Kidney (tissue), 14 donors: Measurements from ENCODE around the gene B4GALNT3. TPM values are rescaled to one million over a fixed set of nuclear protein-coding genes. Genes with fewer than 3 reads are reported as not detected.
A peak's percentile ranks its signal among the peaks of the same experiment; 100 is the strongest.
"Not testable (repeated sequence)": the region's sequence is repeated elsewhere in the genome, so short reads cannot be mapped to it uniquely, and the experiment has no call there.

Experiments used
- DNase-seq, 5 donors: peaks; one replicate each; pipeline ENCODE4 v3.0.0-alpha.2; 2013 to 2020
- FAIRE-seq: peaks from 2 replicates; lab custom pipeline; 2012; peaks lifted over from hg19 to GRCh38; lab: Jason Lieb, UNC
- H3K27ac ChIP-seq, 2 donors: one replicate each; pipeline ENCODE4 v1.7.0; 2013; ENCODE audit warnings: low read depth in 2 of 2, low read length in 2 of 2, inconsistent platforms in 1 of 2
- H3K27me3 ChIP-seq: one replicate; pipeline ENCODE4 v1.7.1; 2013; ENCODE audit warnings: low read length, inconsistent platforms; ENCODE audit not compliant: control insufficient read depth, insufficient read depth
- H3K36me3 ChIP-seq, 3 donors: one replicate each; pipeline versions ENCODE4 v1.7.0 to v1.7.1; 2013; ENCODE audit warnings: low read length in 3 of 3, control low read depth in 1 of 3, inconsistent platforms in 1 of 3; ENCODE audit not compliant: insufficient read depth in 3 of 3, control insufficient read depth in 2 of 3
- H3K4me1 ChIP-seq, 3 donors: one replicate each; pipeline versions ENCODE4 v1.7.0 to v1.7.1; 2013; ENCODE audit warnings: low read length in 3 of 3, inconsistent platforms in 1 of 3, low read depth in 1 of 3; ENCODE audit not compliant: control insufficient read depth in 2 of 3, insufficient read depth in 2 of 3
- H3K4me3 ChIP-seq, 3 donors: one replicate each; pipeline versions ENCODE4 v1.7.0 to v1.8.1; 2013; ENCODE audit warnings: low read length in 3 of 3, control low read depth in 1 of 3, inconsistent platforms in 1 of 3
- H3K9ac ChIP-seq, 3 donors: one replicate each; pipeline versions ENCODE4 v1.7.0 to v1.7.1; 2013; ENCODE audit warnings: low read length in 3 of 3, control low read depth in 1 of 3, inconsistent platforms in 1 of 3
- H3K9me3 ChIP-seq, 3 donors: one replicate each; pipeline versions ENCODE4 v1.7.0 to v1.7.1; 2013; ENCODE audit warnings: low read length in 3 of 3, control low read depth in 1 of 3, inconsistent platforms in 1 of 3; ENCODE audit not compliant: control insufficient read depth in 2 of 3, insufficient read depth in 1 of 3
- intact Hi-C: fragments of 100-400 bp; cut with DNase I; formaldehyde crosslinking; loops from one replicate; pipeline ENCODE4 v1.11.1; 2022
- polyA plus RNA-seq: library from polyadenylated mRNA; stranded (reverse); fragments of 350-450 nt; fragmentation: Illumina TruSeq; extraction: RNeasy Lipid Tissue Mini Kit (QIAGEN cat#74804); gene quantifications from one replicate; pipeline ENCODE4 v1.2.3, GENCODE V29; 2014; ENCODE audit warnings: low read depth, low replicate concordance; ENCODE audit not compliant: insufficient read depth
- total RNA-seq: library from RNA; stranded (reverse); fragmentation: NEBNext Ultra II Directional; extraction: Animal tissue kit (Norgen Biotek cat#: 25700); gene quantifications from one replicate; pipeline ENCODE4 v1.2.1, GENCODE V29; 2021
- TF ChIP-seq, protein P1 (sequence below): IDR thresholded peaks from 3 replicates; pipeline ENCODE4 v1.5.1; 2012; ENCODE audit warnings: mild to moderate bottlenecking, moderate library complexity, borderline replicate concordance; ENCODE audit not compliant: insufficient read depth; ENCODE audit errors: extremely low read depth
- donor health status: control.
- donor health status: control.
- donor health status: control.
- donor health status: control.
- donor health status: control.
- donor health status: DM: yes; HTN: yes; CAD: no.
- donor health status: Normal renal cell carcinoma (clear cell type).

Gene B4GALNT3
- total and polyA plus RNA-seq, 2 donors from 2014 or later, result 11.3 to 12.5 TPM

DNA sequence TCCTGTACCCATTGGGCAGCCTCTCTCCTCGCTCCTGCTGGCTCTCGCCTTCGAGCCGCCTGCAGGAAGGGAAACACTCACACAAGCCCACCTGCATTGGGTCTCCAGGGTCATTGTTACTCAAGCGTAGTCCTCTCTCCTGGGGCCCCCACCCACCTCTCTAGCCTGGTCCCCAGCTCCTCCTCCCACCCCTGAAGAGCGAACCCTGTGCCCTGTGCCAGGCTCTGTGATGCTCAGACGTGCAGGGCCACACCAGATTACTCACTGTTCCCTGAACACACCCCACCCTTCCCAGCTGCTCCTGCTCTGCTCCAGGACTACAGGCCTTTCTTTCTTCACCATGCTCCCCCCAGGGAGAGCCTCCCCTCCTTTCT is 115.4 kb downstream of the B4GALNT3 start:
- H3K9me3 ChIP-seq, result no peaks in the 10 kb centered on the region
- no peak for DNase-seq
- peaks cover 0 to 12% (median 0%) of the 10 kb centered on the region in 3 donors for H3K4me1 ChIP-seq
- no peaks in the 10 kb centered on the region for H3K36me3 ChIP-seq
- TF ChIP-seq, protein P1, sequence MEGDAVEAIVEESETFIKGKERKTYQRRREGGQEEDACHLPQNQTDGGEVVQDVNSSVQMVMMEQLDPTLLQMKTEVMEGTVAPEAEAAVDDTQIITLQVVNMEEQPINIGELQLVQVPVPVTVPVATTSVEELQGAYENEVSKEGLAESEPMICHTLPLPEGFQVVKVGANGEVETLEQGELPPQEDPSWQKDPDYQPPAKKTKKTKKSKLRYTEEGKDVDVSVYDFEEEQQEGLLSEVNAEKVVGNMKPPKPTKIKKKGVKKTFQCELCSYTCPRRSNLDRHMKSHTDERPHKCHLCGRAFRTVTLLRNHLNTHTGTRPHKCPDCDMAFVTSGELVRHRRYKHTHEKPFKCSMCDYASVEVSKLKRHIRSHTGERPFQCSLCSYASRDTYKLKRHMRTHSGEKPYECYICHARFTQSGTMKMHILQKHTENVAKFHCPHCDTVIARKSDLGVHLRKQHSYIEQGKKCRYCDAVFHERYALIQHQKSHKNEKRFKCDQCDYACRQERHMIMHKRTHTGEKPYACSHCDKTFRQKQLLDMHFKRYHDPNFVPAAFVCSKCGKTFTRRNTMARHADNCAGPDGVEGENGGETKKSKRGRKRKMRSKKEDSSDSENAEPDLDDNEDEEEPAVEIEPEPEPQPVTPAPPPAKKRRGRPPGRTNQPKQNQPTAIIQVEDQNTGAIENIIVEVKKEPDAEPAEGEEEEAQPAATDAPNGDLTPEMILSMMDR, result no peak
- H3K27ac ChIP-seq, result no peak overlapping the region
- H3K4me3 ChIP-seq, result no peak overlapping the region
- no peak for FAIRE-seq
- no peak overlapping the region for H3K9ac ChIP-seq
- H3K27me3 ChIP-seq, result no peaks in the 10 kb centered on the region
- intact Hi-C loops, result loop anchor here (10.0 kb wide), 1 partner anchor 240 kb away; no protein-coding TSS in a partner anchor

DNA sequence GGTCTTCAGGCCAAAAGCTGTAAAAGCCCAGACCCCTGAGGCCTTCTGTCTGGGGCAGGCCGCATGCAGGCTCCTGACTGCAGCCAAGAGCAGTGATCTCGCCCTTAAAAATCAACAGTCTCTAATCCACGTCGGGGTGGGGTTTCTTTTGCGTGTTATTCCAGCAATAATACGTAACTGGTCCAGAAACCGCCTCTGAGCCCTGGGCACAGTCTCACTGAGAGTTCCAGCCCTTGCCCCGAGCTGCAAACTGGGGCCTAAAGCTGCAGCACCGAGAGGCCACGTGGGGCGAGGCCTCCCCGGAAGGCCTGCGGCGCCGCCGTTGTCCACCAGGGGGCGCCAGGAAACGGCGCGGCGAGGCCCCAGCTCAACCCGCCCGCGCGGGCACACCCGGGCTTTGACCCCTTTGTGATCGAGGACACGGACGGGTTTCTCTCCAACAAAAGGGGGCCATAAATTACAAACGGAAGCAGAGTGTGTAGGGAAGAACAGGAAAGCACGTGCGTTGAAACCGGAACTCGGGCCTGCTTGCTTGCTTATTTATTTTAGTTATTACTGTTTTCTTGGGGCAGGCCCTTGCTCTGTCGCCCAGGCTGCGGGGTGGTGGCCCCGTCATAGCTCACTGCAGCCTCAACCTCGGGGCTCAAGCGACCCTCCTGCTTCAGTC is 116.3 kb downstream of the B4GALNT3 start:
- intact Hi-C loops, result loop anchor here (10.0 kb wide), 1 partner anchor 239 kb away; no protein-coding TSS in a partner anchor
- peak overlapping the region in 1 of 3 donors; percentile 29 for H3K4me3 ChIP-seq
- DNase-seq (peak; percentile 78 to 92 (median 86)), FAIRE-seq (no peak)
- no peak overlapping the region for H3K27ac ChIP-seq
- TF ChIP-seq, protein P1, result peak; percentile 96
- H3K27me3 ChIP-seq, result no peaks in the 10 kb centered on the region
- H3K9ac ChIP-seq, result peak overlapping the region in 1 of 3 donors; percentile 6
- no peaks in the 10 kb centered on the region for H3K9me3 ChIP-seq
- H3K4me1 ChIP-seq, result peaks cover 0 to 6% (median 0%) of the 10 kb centered on the region in 3 donors
- H3K36me3 ChIP-seq, result no peaks in the 10 kb centered on the region

DNA sequence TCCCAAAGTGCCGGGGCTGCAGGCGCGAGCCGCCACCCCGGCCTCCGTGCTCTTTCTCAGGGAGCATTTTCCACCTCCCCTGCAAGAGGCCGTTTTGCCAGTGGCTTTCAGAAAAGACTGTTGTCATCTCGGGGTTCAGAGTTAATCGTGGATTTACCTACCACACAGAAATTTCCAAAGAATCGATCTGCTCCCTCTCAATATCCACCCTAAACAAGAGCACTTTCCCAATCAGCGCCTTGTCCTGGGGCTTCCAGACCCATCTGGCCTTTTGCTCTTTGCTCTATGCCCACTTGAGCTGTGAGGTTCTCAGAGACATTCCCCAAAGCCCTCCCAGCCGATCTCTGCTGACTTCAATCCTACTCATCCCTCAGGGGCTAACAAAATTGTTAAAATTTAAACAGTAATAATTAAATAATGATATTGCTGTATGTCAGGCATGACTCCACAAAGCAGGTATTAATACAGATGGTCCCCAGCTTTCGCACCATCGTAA is 116.9 kb downstream of the B4GALNT3 start:
- intact Hi-C loops, result loop anchor here (10.0 kb wide), 1 partner anchor 238 kb away; no protein-coding TSS in a partner anchor

DNA sequence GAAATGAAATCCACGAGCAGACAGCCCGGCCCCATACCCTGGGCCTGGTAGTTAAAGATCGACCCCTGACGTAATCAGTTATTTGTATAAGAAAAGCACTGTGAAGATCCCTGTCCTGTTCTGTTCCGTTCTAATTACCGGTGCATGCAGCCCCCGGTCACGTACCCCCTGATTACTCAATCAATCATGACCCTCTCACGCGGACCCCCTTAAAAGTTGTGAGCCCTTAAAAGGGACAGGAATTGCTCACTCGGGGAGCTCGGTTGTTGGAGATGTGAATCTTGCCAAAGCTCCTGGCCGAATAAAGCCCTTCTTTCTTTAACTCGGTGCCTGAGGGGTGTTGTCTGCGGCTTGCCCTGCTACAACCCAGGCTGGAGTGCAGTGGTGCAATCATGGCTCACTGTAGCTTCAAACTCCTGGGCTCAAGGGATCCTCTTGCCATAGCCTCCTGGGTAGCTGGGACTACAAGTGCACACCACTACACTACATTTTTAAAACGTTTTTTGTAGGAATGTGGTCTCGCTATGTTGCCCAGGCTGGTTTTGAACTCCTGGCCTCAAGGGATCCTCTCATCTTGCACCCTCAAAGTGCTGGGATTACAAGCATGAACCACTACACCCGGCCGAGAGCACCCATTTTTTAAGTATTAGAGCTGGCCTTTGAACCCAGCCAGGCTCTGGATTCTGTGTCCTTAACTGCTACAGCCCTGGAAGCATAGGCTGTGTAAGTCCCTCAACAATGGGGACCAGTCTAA is 118.4 kb downstream of the B4GALNT3 start:
- intact Hi-C loops, result loop anchor here (10.0 kb wide), 1 partner anchor 237 kb away; no protein-coding TSS in a partner anchor
- not testable (repeated sequence) for H3K4me3 ChIP-seq, H3K9me3 ChIP-seq, FAIRE-seq, H3K36me3 ChIP-seq, H3K27me3 ChIP-seq, H3K9ac ChIP-seq, H3K27ac ChIP-seq, H3K4me1 ChIP-seq
- DNase-seq, result peak in 2 of 5 donors; percentile 13 to 18

More for the DNA sequence above, 116.9 kb downstream of the B4GALNT3 start:
- Histone ChIP-seq H3K4me3 (peak overlapping the region in 1 of 3 donors; percentile 29), H3K4me1 (peaks cover 0 to 6% (median 0%) of the 10 kb centered on the region in 3 donors), H3K36me3 (no peaks in the 10 kb centered on the region), H3K27me3 (no peaks in the 10 kb centered on the region), H3K9ac (no peak overlapping the region), H3K27ac (no peak overlapping the region), H3K9me3 (no peaks in the 10 kb centered on the region)
- FAIRE-seq (no peak), DNase-seq (peak in 1 of 5 donors; percentile 39)
- TF ChIP-seq, protein P1, result no peak
